ENCODE data around the gene SMURF2. TPM values are rescaled to one million over a fixed set of nuclear protein-coding genes. Genes with fewer than 3 reads are reported as not detected.

Gene SMURF2
- total RNA-seq, 4 donors from 2014 or later: 30.5 to 52.7 (median 44.1) TPM

DNA sequence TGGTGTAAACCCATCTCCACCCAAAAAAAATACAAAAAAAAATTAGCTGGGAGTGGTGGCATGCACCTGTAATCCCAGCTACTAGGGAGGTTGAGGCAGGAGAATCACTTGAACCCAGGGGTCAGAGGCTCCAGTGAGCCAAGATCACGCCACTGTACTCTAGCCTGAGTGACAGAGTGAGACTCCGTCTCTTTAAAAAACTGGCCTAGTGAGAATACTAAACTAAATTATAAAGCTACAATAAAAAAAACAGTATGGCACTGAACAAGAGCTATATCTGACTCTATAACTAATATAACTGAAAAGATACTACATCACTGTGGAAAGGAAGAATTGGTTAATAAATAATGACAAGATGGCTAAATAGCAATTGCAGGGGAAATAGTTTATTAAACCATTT lies 6.4 kb downstream of the SMURF2 start:
- intact Hi-C loops (cut with DNase I): no loop called here
- no peak for DNase-seq (ENCODE audit: extremely low spot score)
- Histone ChIP-seq H3K4me3 (no peak overlapping the region), H3K27ac (replicated peaks in 1 of 4) (no peak overlapping the region), H3K36me3 (no peaks in the 10 kb centered on the region), H3K4me1 (peaks cover 17 to 81% (median 75%) of the 10 kb centered on the region in 4 donors), H3K27me3 (no peaks in the 10 kb centered on the region), H3K9me3 (no peaks in the 10 kb centered on the region)
- TF ChIP-seq POLR2A (IDR thresholded peaks at IDR 0.05; ENCODE audit: low read depth): no peak
- TF ChIP-seq POLR2AphosphoS5 (IDR thresholded peaks at IDR 0.05): no peak
- TF ChIP-seq, protein P1, sequence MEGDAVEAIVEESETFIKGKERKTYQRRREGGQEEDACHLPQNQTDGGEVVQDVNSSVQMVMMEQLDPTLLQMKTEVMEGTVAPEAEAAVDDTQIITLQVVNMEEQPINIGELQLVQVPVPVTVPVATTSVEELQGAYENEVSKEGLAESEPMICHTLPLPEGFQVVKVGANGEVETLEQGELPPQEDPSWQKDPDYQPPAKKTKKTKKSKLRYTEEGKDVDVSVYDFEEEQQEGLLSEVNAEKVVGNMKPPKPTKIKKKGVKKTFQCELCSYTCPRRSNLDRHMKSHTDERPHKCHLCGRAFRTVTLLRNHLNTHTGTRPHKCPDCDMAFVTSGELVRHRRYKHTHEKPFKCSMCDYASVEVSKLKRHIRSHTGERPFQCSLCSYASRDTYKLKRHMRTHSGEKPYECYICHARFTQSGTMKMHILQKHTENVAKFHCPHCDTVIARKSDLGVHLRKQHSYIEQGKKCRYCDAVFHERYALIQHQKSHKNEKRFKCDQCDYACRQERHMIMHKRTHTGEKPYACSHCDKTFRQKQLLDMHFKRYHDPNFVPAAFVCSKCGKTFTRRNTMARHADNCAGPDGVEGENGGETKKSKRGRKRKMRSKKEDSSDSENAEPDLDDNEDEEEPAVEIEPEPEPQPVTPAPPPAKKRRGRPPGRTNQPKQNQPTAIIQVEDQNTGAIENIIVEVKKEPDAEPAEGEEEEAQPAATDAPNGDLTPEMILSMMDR (IDR thresholded peaks at IDR 0.05): no peak
- TF ChIP-seq EP300 (IDR thresholded peaks at IDR 0.05): no peak
- 96% methylated on average over 2 of the region's 2 CpGs for WGBS

DNA sequence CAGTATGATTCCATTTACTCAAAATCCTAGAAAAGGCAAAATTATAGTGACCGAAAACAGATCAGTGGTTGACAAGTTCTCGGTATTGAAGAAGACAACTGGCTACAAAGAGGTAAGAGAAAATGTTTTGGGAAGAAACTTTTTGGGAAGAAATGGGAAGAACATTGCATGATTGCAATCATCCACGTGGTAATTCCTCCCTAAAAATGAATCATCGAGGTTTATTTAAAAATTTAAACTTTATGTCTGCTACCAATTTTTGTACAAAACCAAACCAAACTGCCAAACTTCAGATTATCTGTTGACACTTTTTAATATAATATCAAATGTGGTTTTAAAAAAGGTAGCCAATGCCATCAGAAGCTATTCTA lies 8.1 kb downstream of the SMURF2 start:
- no peak overlapping the region for H3K4me3 ChIP-seq
- WGBS: 81% methylated on average over 4 of the region's 4 CpGs
- no peaks in the 10 kb centered on the region for H3K9me3 ChIP-seq
- no peaks in the 10 kb centered on the region for H3K27me3 ChIP-seq
- H3K27ac ChIP-seq (replicated peaks in 1 of 4): no peak overlapping the region
- TF ChIP-seq POLR2AphosphoS5 (IDR thresholded peaks at IDR 0.05) (no peak), EP300 (IDR thresholded peaks at IDR 0.05) (no peak), POLR2A (IDR thresholded peaks at IDR 0.05; ENCODE audit: low read depth) (no peak)
- TF ChIP-seq, protein P1 (IDR thresholded peaks at IDR 0.05): no peak
- intact Hi-C loops (cut with DNase I): loop anchor here (5.0 kb wide), 1 partner anchor 152 kb away; no protein-coding TSS in a partner anchor
- DNase-seq (ENCODE audit: extremely low spot score): no peak
- no peaks in the 10 kb centered on the region for H3K36me3 ChIP-seq
- peaks cover 11 to 76% (median 72%) of the 10 kb centered on the region in 4 donors for H3K4me1 ChIP-seq

DNA sequence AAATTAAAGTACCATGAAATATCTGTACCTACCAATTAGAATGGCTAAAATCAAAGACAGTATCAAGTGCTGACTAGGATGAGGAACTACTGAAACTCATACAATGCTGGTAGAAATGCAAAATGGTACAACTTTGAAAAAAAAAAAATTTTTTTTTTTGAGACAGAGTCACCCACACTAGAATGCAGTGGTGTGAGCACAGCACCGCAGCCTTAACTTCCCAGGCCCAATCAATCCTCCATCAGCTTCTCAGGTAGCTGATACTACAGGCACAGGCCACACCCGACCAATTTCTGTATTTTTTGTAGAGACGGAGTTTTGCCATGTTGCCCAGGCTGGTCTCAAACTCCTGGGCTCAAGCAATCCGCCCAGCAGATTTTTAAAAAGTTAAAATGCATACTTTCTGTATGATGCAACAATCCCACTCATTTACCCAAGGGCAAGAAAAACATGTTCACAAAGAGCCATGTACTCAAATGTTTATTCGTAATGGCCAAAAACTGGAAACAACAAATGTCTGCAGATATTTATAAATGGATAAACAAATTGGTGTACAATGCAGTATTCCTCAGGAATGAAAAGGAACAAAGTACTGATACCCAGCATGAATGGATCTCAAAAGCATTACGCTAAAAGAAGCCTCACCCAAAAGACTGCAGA lies 8.7 kb downstream of the SMURF2 start:
- Histone ChIP-seq H3K27me3 (no peaks in the 10 kb centered on the region), H3K36me3 (no peaks in the 10 kb centered on the region), H3K27ac (replicated peaks in 1 of 4) (no peak overlapping the region), H3K9me3 (no peaks in the 10 kb centered on the region), H3K4me3 (no peak overlapping the region), H3K4me1 (peaks cover 9 to 76% (median 70%) of the 10 kb centered on the region in 4 donors)
- WGBS: 81% methylated on average over 6 of the region's 6 CpGs
- TF ChIP-seq POLR2A (IDR thresholded peaks at IDR 0.05; ENCODE audit: low read depth): no peak
- no peak for TF ChIP-seq POLR2AphosphoS5 (IDR thresholded peaks at IDR 0.05)
- TF ChIP-seq, protein P1 (IDR thresholded peaks at IDR 0.05): no peak
- no peak for TF ChIP-seq EP300 (IDR thresholded peaks at IDR 0.05)
- intact Hi-C loops (cut with DNase I): loop anchor here (5.0 kb wide), 1 partner anchor 151 kb away; no protein-coding TSS in a partner anchor
- DNase-seq (ENCODE audit: extremely low spot score): no peak

DNA sequence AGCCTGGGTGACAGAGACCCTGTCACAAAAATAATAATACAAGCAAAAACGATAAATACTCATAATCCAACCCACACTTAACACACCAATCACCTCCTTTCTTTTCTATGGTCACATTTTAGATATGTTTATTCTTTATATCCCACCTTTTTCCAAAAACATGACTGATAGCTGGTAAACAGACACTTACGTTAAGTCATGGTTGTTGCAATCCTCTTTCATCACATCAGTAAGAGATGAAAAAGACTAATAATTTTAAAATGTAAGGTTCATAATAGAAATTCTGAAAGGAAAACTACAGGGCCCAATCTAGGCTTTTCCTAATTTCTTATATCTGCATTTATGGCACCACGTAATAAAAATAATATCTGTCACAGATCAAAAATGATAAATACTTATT lies 10.2 kb downstream of the SMURF2 start:
- intact Hi-C loops (cut with DNase I): loop anchor here (5.0 kb wide), 1 partner anchor 150 kb away; no protein-coding TSS in a partner anchor
- 75% methylated on average over 3 of the region's 3 CpGs for WGBS
- Histone ChIP-seq H3K27ac (replicated peaks in 1 of 4) (no peak overlapping the region), H3K27me3 (no peaks in the 10 kb centered on the region), H3K4me3 (no peak overlapping the region), H3K9me3 (no peaks in the 10 kb centered on the region), H3K36me3 (no peaks in the 10 kb centered on the region), H3K4me1 (peaks cover 9 to 62% (median 55%) of the 10 kb centered on the region in 4 donors)
- no peak for DNase-seq (ENCODE audit: extremely low spot score)
- no peak for TF ChIP-seq EP300 (IDR thresholded peaks at IDR 0.05)
- no peak for TF ChIP-seq POLR2A (IDR thresholded peaks at IDR 0.05; ENCODE audit: low read depth)
- TF ChIP-seq, protein P1 (IDR thresholded peaks at IDR 0.05): no peak
- no peak for TF ChIP-seq POLR2AphosphoS5 (IDR thresholded peaks at IDR 0.05)

Data from esophagus muscularis mucosa (tissue), 4 donors.